Colon (tissue), 2 donors: ENCODE data around the gene ABCG2.
A peak's percentile ranks its signal among the peaks of the same experiment; 100 is the strongest.

Source experiments
- FAIRE-seq: peaks from 2 replicates; lab custom pipeline; 2012; peaks lifted over from hg19 to GRCh38; lab: Jason Lieb, UNC
- donor health status: control.
- donor health status: control.

The ABCG2 gene

GRCh38 chr4:88158489-88159228, at the start of gene ABCG2:
ABCG2 (minus strand) TSS chr4:88158639; CDS start chr4:88139995, 18,644 bp downstream.
- FAIRE-seq = no peak

GRCh38 chr4:88208156-88208555, 49.7 kb upstream of the ABCG2 start:
- no peak for FAIRE-seq

GRCh38 chr4:88207171-88207570, 48.7 kb upstream of the ABCG2 start:
- FAIRE-seq = no peak

GRCh38 chr4:88204882-88205281, 46.4 kb upstream of the ABCG2 start:
- no peak for FAIRE-seq

GRCh38 chr4:88202443-88202842, 44.0 kb upstream of the ABCG2 start:
- FAIRE-seq = no peak

- no peak for FAIRE-seq
Measured at GRCh38 chr4:88200186-88200585, 41.7 kb upstream of the ABCG2 start.

GRCh38 chr4:88196523-88197185, 38.2 kb upstream of the ABCG2 start:
- FAIRE-seq = no peak

- no peak for FAIRE-seq
Measured at GRCh38 chr4:88196013-88196365, 37.5 kb upstream of the ABCG2 start.

- FAIRE-seq = no peak
Measured at GRCh38 chr4:88195328-88196012, 37.0 kb upstream of the ABCG2 start.

GRCh38 chr4:88191404-88191803, 33.0 kb upstream of the ABCG2 start:
- peak; percentile 24 for FAIRE-seq

- no peak for FAIRE-seq
Measured at GRCh38 chr4:88189881-88190585, 31.6 kb upstream of the ABCG2 start.

GRCh38 chr4:88189418-88189738, 30.9 kb upstream of the ABCG2 start:
- FAIRE-seq = no peak

GRCh38 chr4:88188738-88189417, 30.4 kb upstream of the ABCG2 start:
- FAIRE-seq = no peak

- FAIRE-seq = no peak
Measured at GRCh38 chr4:88187766-88188165, 29.3 kb upstream of the ABCG2 start.

GRCh38 chr4:88185906-88186305, 27.5 kb upstream of the ABCG2 start:
- no peak for FAIRE-seq

GRCh38 chr4:88179261-88179660, 20.8 kb upstream of the ABCG2 start:
- no peak for FAIRE-seq

GRCh38 chr4:88178626-88179231, 20.3 kb upstream of the ABCG2 start:
- no peak for FAIRE-seq

GRCh38 chr4:88177983-88178625, 19.7 kb upstream of the ABCG2 start:
- FAIRE-seq = no peak

GRCh38 chr4:88172987-88173386, 14.5 kb upstream of the ABCG2 start:
- no peak for FAIRE-seq

- no peak for FAIRE-seq
Measured at GRCh38 chr4:88171206-88171605, 12.8 kb upstream of the ABCG2 start.

- FAIRE-seq = no peak
Measured at GRCh38 chr4:88169298-88169697, 10.9 kb upstream of the ABCG2 start.
